H1 (cell line): ENCODE data around the gene ACAP3. TPM values are rescaled to one million over a fixed set of nuclear protein-coding genes. Genes with fewer than 3 reads are reported as not detected.

Experiments
- CEBPB ChIP-seq: IDR thresholded peaks from 2 replicates; pipeline ENCODE4 v1.6.1; 2012; ENCODE audit warnings: low read depth, low read length
- NRF1 ChIP-seq: IDR thresholded peaks from 2 replicates; pipeline ENCODE4 v1.6.1; 2011; ENCODE audit warnings: mild to moderate bottlenecking, low read depth, low read length, improper control_type of control experiment
- PHF8 ChIP-seq: fragments of 200-600 bp; sonication (generic); conservative IDR thresholded peaks from 2 replicates; pipeline ENCODE4 v1.7.1; 2012; ENCODE audit warnings: low read depth, mild to moderate bottlenecking, inconsistent platforms, low read length, moderate library complexity
- POLR2A ChIP-seq, 2 experiments: IDR thresholded peaks; 1 replicate in 1 of 2; 2 replicates in 1 of 2; pipeline ENCODE4 v1.6.1; 2011; ENCODE audit warnings: low read depth in 2 of 2, low read length in 2 of 2, mild to moderate bottlenecking in 2 of 2; ENCODE audit errors: control extremely low read depth in 1 of 2
- POLR2AphosphoS5 ChIP-seq: IDR thresholded peaks from 2 replicates; pipeline ENCODE4 v1.6.1; 2011; ENCODE audit warnings: low read depth, low read length
- POU5F1 ChIP-seq: IDR thresholded peaks from 2 replicates; pipeline ENCODE4 v1.6.1; 2011; ENCODE audit warnings: low read depth, mild to moderate bottlenecking, low read length, moderate library complexity
- RXRA ChIP-seq: IDR thresholded peaks from 2 replicates; pipeline ENCODE4 v1.6.1; 2011; ENCODE audit warnings: low read depth, mild to moderate bottlenecking, low read length, moderate library complexity; ENCODE audit not compliant: insufficient read depth
- polyA plus RNA-seq, 7 experiments: library from polyadenylated mRNA; depleted of rRNA in 3 of 7; stranded (reverse) in 5 of 7; unstranded in 2 of 7; fragments of >200 nt in 5 of 7; fragments of 200-250 nt in 2 of 7; gene quantifications; 1 replicate in 5 of 7; 2 replicates in 1 of 7; 4 replicates in 1 of 7; pipeline versions ENCODE4 v1.2.1 to v1.2.3, GENCODE V29; 2011 to 2013; ENCODE audit warnings: missing spikeins in 2 of 7, mixed read lengths in 2 of 7
- total RNA-seq: library from RNA; stranded (reverse); fragmentation: NEBNext Ultra II Directional; extraction: Animal tissue kit (Norgen Biotek cat#: 25700); gene quantifications from 2 replicates; pipeline ENCODE4 v1.2.1, GENCODE V29; 2021

The ACAP3 gene
- total and polyA plus RNA-seq, 2 of the 8 experiments (the other 6 are each of a cell fraction or from before 2014, with no cell fraction given) = 14.8 to 28.3 TPM

DNA sequence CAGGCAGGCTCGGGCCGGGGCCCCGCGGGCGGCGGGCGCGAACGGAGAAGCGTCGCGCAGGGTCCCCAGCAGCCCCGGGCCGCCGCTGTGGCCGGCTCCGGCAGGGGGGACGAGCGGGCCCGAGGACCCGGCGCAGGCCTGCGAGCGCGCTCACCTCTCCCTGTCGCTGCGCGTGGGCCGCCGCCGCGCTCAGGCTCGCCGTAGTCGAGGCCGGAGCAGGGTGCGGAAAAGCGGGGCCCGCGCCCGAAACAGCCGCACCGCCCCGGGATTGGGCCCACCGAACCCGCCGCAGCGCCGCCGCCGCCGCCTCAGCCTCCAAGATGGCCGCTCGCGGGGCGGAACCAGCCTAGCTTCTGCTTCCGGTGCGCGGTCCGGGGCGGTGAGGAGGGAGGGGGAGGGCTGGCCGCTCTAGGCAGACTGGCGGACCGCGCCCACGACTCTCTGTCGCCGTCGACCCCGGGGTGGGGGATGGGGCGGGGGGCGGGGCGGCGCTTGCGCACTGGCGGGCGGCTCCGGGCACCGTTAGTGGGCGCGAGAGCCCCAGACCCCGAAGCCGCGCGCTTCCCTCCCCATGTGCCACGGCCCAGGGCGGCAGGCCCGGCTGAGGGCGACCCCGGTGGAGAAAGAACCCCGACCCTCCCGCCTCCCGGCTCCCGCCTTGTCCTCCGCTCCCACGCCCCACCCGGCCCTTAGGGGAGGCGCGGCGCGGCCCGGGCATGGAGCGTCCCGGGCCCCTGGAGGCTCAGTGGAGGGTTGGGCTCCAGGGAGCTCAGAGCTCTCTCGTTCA lies 34.0 kb downstream of the ACAP3 start, which contains the start of gene UBE2J2 (continued):
- TF ChIP-seq CEBPB (no peak), PHF8 (peak; percentile 76), NRF1 (peak; percentile 38), RXRA (no peak), POU5F1 (no peak), POLR2AphosphoS5 (peak; percentile 74; the same call in 1 of the 2 replicates), POLR2A (IDR thresholded peaks at IDR 0.05; ENCODE audit: control extremely low read depth in 1 of 2, low read depth in 2 of 2, low read length in 2 of 2) (peak in 1 of 2 experiments; percentile 77; a peak in 2 of 3 replicates)
